Measurements from ENCODE around the gene HS3ST5.

DNA sequence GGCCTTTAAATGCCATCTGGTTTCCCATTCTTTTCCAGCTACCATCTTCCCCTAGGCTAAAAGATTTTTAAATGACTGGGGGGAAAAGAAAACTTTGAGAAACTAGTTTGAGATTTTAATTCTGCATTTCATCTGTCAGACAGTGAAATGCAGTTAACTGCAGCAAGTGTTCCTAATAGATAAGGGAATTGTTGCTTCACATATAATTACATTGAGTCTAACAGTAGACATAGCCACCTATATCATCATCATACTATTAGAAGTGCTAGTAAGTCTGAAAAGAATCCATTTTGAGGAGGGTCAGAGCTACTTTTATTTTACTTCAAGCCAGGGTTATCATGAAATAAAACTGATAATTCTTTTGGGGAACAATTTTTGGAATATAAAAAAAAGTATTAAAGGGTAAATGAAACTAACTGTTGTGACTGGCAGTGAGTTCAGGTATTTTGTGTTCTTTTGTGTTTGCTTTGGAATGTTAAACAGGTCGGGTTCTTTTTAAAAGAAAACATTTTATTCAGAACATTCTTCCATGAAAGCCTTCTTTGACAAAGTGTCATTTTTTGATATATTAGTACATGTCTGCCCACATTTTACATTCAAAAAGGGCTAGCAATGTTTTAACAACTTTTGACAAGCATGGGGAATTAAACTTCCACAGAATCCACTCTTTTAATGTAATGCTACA, 170.1 kb downstream of the HS3ST5 start:
- TF ChIP-seq EZH2 (IDR thresholded peaks at IDR 0.05) (no peak), POLR2AphosphoS5 (IDR thresholded peaks at IDR 0.05; ENCODE audit: borderline replicate concordance, low read depth, low read length) (no peak)
